Left colon (tissue), 2 donors: ENCODE measurements around the gene CD52. TPM values are rescaled to one million over a fixed set of nuclear protein-coding genes. Genes with fewer than 3 reads are reported as not detected.
A peak's percentile ranks its signal among the peaks of the same experiment; 100 is the strongest.

ENCODE experiments used
- ATAC-seq: fragments of 200-7000 bp; cut with Tn5 transposase; one replicate; pipeline ENCODE4 v1.9.1; 2020; ENCODE audit warnings: mild to moderate bottlenecking, moderate library complexity
- DNase-seq, 2 donors: peaks; one replicate each; pipeline ENCODE4 v3.0.0-alpha.2; 2020
- intact Hi-C, 2 donors: fragments of 100-400 bp; cut with DNase I in 1 of 2; cut with micrococcal nuclease in 1 of 2; formaldehyde crosslinking; loops; one replicate each; pipeline versions ENCODE4 v1.11.2 to v1.14.0; 2022; cut with DNase I, micrococcal nuclease
- total RNA-seq, 2 donors: library from RNA; stranded (reverse); fragmentation: NEBNext Ultra II Directional; extraction: Animal tissue kit (Norgen Biotek cat#: 25700); gene quantifications; one replicate each; pipeline ENCODE4 v1.2.1, GENCODE V29; 2021
- donor health status: DM: no; HTN: no; CAD: no.
- donor health status: DM: yes; HTN: yes; CAD: no.

Gene CD52
- total RNA-seq, 2 donors from 2014 or later = 5.7 to 12.9 TPM

DNA sequence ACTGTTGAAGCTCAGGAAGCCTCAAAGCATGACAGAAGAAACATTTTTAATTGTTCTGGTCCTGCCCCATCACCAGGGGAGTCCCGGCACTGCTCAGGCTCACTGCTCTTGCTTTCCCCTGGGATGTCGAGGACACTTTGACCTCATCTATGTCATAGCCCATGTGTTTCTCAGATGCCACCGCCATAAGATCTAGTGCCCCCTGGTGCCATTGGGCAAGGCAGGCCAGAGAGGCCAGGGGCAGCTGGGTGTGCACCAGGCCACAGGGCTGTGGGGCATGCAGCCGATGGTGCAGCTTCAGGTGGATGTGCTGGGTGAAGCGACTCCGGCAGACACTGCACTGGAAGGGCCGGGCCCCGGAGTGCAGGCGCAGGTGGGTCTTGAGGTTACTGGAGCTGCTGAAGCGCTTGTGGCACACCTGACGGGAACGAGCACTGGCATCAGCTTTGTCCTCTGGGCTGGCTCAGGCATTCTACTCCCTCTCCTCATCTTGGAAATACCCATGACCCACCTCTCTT lies 43.9 kb downstream of the CD52 start:
- ATAC-seq = no peak
- no peak for DNase-seq
- intact Hi-C loops = no loop called here

DNA sequence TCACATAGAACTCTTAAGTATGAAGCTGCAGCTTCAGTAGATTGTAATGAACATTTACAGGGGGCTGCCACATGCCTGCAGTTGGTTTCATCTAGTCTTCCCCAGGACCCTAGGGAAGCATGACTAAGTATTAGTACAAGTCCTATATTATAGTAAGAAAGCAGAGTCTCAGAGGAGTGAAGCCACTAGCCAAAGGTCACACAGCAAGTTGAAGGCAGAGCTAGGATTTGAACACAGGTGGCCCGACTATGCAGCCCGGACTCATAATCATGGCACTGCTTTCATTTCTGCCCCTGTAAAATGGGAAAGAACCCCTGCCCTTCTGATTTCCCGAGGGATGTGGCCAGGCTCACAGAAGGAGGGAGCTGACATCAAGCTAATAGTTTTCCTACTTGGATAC lies 44.6 kb downstream of the CD52 start:
- intact Hi-C loops = no loop called here
- no peak for ATAC-seq
- no peak for DNase-seq

GRCh38 chr1:26363549-26364448 lies 46.0 kb downstream of the CD52 start:
- intact Hi-C loops = no loop called here
- DNase-seq (peak; percentile 72 to 88), ATAC-seq (peak; percentile 42)

- intact Hi-C loops = no loop called here
- no peak for DNase-seq
- ATAC-seq = no peak
Observed at GRCh38 chr1:26364956-26365355, 47.2 kb downstream of the CD52 start.

- DNase-seq (no peak), ATAC-seq (no peak)
- intact Hi-C loops = no loop called here
Observed at GRCh38 chr1:26367441-26367840, 49.7 kb downstream of the CD52 start.

DNA sequence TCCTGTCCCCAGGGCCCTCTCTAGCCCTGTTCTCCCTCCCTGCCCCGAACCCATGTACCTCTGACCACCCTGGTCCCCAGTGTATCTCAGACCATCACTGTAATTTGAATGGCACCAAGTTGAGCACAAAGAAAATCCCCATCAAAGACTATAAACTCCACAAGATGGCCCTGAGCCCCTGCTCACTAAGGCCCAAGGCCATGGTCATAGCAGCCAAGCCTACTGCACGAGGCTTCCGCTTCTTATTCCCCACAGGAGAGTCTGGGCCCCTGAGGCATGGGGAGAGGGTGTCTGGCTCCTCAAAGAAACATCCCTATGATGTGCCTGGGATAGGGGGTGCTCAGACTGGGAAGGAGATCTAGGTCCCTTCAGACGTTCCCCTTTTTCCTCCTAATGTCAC lies 50.2 kb downstream of the CD52 start:
- no peak for DNase-seq
- intact Hi-C loops = no loop called here
- ATAC-seq = no peak

DNA sequence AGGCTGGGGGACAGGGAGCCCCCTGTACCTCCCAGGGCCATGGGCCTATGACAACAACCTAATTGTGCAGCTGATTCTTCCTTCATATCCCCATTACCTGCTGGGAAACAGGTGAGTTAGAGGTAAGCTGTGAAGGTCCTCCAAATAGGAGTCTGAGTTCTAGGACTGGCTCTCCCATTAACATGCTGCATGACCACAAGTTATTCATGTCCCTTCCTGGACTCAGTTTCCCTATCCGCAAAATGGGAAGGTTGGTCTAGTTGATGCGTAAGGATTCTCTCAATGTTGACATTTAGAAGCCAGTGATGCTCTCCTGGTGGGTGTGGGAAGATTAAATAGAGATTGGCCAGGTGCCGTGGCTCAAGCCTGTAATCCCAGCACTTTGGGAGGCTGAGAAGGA lies 50.7 kb downstream of the CD52 start:
- DNase-seq (no peak), ATAC-seq (no peak)
- intact Hi-C loops = no loop called here

Other genes with a start within 250 kb of the CD52 start
- gene PDIK1L, start 206.1 kb upstream of the CD52 start, total RNA-seq = 10 to 100 TPM; 15.5 to 15.9 TPM
- 1 to 10 TPM in 1 of 2 donors, under 1 TPM in 1; 0.85 to 1.0 TPM for gene FAM110D, start 158.9 kb upstream of the CD52 start, total RNA-seq
- gene C1orf232, start 149.0 kb upstream of the CD52 start, total RNA-seq = not detected
- 10 to 100 TPM; 17.6 to 21.2 TPM for gene ZNF593, start 148.1 kb upstream of the CD52 start, total RNA-seq
- gene ZNF593OS, start 146.1 kb upstream of the CD52 start, total RNA-seq = not detected
- gene CNKSR1, start 140.5 kb upstream of the CD52 start, total RNA-seq = 10 to 100 TPM; 37.3 to 45.6 TPM
- not detected for gene CATSPER4, start 127.4 kb upstream of the CD52 start, total RNA-seq
- 10 to 100 TPM; 11.4 to 16.7 TPM for gene CEP85, start 83.8 kb upstream of the CD52 start, total RNA-seq
- gene SH3BGRL3, start 37.9 kb upstream of the CD52 start, total RNA-seq = 100 to 1,000 TPM; 401 to 409 TPM
- 10 to 100 TPM in 1 of 2 donors, 1 to 10 TPM in 1; 10.0 to 13.4 TPM for gene UBXN11, start 11.3 kb upstream of the CD52 start, total RNA-seq
- gene CRYBG2, start 36.2 kb downstream of the CD52 start, total RNA-seq = 10 to 100 TPM; 21.5 to 69.3 TPM
- gene ZNF683, start 54.8 kb downstream of the CD52 start, total RNA-seq = not detected
- not detected for gene LIN28A, start 92.9 kb downstream of the CD52 start, total RNA-seq
- 100 to 1,000 TPM; 124 to 126 TPM for gene DHDDS, start 114.4 kb downstream of the CD52 start, total RNA-seq
- gene HMGN2, start 154.5 kb downstream of the CD52 start, total RNA-seq = 100 to 1,000 TPM; 243 to 270 TPM
- gene RPS6KA1, start 211.8 kb downstream of the CD52 start, total RNA-seq = 100 to 1,000 TPM; 173 to 192 TPM